Measurements from ENCODE around the gene LAMA4.

DNA sequence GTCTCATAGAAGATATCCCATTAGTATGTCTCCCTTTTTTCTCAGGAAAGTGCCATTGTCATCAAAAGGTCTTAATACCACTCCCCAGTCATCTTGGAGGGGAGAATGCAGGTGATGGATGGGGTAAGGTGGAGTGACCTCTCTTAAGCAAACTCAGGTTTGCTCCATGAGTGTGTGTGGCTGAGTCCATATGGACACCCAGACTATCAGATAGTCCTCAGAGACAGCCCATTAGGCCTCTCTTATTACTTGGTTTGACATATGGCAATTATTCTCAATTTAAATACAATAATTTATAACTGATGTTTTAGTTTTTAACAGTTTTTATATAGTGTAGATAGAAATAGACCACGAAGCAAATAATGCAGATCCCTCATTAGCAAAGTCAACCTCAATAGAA lies 23.2 kb downstream of the LAMA4 start:
- TF ChIP-seq, protein P1, sequence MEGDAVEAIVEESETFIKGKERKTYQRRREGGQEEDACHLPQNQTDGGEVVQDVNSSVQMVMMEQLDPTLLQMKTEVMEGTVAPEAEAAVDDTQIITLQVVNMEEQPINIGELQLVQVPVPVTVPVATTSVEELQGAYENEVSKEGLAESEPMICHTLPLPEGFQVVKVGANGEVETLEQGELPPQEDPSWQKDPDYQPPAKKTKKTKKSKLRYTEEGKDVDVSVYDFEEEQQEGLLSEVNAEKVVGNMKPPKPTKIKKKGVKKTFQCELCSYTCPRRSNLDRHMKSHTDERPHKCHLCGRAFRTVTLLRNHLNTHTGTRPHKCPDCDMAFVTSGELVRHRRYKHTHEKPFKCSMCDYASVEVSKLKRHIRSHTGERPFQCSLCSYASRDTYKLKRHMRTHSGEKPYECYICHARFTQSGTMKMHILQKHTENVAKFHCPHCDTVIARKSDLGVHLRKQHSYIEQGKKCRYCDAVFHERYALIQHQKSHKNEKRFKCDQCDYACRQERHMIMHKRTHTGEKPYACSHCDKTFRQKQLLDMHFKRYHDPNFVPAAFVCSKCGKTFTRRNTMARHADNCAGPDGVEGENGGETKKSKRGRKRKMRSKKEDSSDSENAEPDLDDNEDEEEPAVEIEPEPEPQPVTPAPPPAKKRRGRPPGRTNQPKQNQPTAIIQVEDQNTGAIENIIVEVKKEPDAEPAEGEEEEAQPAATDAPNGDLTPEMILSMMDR (conservative IDR thresholded peaks at IDR 0.05), result no peak
- no peak for TF ChIP-seq EZH2 (IDR thresholded peaks at IDR 0.05; ENCODE audit: low read depth)

All from PC-9 (cell line).